Body of pancreas (tissue), 4 donors: Measurements from ENCODE around the gene ACVR1B.

Experiments
- POLR2A ChIP-seq, 3 donors: fragments of 450-650 bp; IDR thresholded peaks; one replicate each; pipeline ENCODE4 v1.6.1; 2016; ENCODE audit warnings: antibody characterized with exemption in 3 of 3, mild to moderate bottlenecking in 2 of 3
- TF ChIP-seq, protein P1 (sequence below), 7 experiments: fragments of 450-650 bp in 4 of 7; fragments of 200-600 bp in 3 of 7; sonication (generic) in 3 of 7; IDR thresholded peaks; one replicate each; pipeline ENCODE4 v1.5.1; 2016 to 2019; ENCODE audit warnings: antibody characterized with exemption in 7 of 7

GRCh38 chr12:51921017-51921725 is 30.3 kb upstream of the ACVR1B start:
- TF ChIP-seq, protein P1, sequence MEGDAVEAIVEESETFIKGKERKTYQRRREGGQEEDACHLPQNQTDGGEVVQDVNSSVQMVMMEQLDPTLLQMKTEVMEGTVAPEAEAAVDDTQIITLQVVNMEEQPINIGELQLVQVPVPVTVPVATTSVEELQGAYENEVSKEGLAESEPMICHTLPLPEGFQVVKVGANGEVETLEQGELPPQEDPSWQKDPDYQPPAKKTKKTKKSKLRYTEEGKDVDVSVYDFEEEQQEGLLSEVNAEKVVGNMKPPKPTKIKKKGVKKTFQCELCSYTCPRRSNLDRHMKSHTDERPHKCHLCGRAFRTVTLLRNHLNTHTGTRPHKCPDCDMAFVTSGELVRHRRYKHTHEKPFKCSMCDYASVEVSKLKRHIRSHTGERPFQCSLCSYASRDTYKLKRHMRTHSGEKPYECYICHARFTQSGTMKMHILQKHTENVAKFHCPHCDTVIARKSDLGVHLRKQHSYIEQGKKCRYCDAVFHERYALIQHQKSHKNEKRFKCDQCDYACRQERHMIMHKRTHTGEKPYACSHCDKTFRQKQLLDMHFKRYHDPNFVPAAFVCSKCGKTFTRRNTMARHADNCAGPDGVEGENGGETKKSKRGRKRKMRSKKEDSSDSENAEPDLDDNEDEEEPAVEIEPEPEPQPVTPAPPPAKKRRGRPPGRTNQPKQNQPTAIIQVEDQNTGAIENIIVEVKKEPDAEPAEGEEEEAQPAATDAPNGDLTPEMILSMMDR (IDR thresholded peaks at IDR 0.05): no peak
- TF ChIP-seq POLR2A (IDR thresholded peaks at IDR 0.05): no peak
